Fibroblast of skin of right quadriceps (primary cell): ENCODE data around the gene C19orf67.
A peak's percentile ranks its signal among the peaks of the same experiment; 100 is the strongest.
"Not testable (repeated sequence)": the region's sequence is repeated elsewhere in the genome, so short reads cannot be mapped to it uniquely, and the experiment has no call there.

Source experiments
- DNase-seq: peaks from one replicate; pipeline ENCODE4 v3.0.0-alpha.2; 2013

Gene C19orf67

GRCh38 chr19:14055396-14055795 lies 30.2 kb downstream of the C19orf67 start:
- no peak for DNase-seq

- no peak for DNase-seq
These were observed 30.9 kb downstream of the C19orf67 start for GRCh38 chr19:14054721-14055120.

GRCh38 chr19:14054099-14054498 lies 31.5 kb downstream of the C19orf67 start:
- no peak for DNase-seq

- DNase-seq: no peak
These were observed 32.1 kb downstream of the C19orf67 start for GRCh38 chr19:14053500-14053899.

DNA sequence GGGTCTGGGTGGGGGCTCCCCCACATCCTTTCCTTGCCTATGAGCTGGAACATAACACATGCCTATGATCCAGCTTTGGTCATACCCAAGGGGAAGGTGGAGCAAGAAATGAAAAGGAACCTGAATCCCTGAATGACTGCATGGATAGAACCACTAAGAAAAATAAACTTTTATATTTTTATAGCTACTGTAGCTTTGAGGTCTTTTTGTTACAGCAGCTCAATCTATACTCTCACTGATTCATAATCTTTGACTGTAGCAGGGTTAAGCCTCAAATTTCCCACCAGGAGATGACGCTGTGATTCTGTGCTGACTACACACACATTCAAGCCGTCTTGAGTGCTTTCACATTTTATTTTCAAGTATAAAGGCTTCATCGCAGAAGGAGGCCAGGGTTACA lies 32.6 kb downstream of the C19orf67 start:
- DNase-seq: no peak

DNA sequence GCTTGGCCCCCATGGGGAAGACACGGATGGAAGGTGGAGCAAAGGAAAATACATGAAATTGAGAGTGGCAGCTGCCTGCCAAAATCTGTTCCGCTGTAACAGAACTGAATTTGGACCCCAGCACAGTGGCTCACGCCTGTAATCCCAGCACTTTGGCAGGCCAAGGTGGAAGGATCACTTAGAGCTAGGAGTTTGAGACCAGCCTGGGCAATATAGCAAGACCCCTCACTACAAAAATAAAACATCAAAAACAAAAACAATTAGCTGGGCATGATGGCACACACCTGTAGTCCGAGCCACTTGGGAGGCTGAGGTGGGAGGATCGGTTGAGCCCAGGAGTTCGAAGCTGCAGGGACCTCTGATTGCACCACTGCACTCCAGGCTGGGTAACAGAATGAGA lies 33.1 kb downstream of the C19orf67 start:
- no peak for DNase-seq

DNA sequence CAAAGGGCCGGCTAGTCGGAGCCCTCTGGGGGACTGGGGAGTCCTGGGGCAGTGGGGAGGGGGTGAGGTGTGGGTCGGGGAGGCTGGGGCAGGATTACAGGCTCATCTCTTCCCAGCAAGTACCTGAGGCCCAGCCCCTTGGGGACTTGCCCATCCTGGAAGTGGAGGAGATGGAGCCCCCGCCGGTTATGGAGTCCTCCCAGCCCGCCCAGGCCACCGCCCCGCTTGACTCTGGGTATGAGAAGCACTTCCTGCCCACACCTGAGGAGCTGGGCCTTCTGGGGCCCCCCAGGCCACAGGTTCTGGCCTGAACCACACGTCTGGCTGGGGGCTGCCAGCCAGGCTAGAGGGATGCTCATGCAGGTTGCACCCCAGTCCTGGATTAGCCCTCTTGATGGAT lies 33.6 kb downstream of the C19orf67 start:
- no peak for DNase-seq

DNA sequence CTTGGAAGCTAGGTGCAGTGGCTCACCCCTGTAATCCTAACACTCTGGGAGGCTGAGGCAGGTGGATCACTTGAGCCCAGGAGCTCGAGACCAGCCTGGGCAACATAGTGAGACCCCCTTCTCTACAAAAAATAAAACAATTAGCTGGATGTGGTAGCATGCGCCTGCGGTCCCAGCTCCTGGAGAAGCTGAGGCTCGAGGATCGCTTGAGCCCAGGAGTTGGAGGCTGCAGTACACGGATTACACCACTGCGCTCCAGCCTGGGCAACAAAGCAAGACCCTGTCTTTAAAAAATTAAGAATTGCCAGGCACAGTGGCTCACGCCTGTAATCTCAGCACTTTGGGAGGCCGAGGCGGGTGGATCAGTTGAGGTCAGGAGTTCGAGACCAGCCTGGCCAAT lies 34.6 kb downstream of the C19orf67 start:
- DNase-seq: not testable (repeated sequence)

GRCh38 chr19:14050512-14050911 lies 35.1 kb downstream of the C19orf67 start:
- no peak for DNase-seq

- no peak for DNase-seq
These were observed 37.0 kb downstream of the C19orf67 start for GRCh38 chr19:14048443-14049153.

- DNase-seq: not testable (repeated sequence)
These were observed 37.7 kb downstream of the C19orf67 start for GRCh38 chr19:14047866-14048265.

GRCh38 chr19:14042659-14043608 lies 42.6 kb downstream of the C19orf67 start:
- peak; percentile 51 for DNase-seq

DNA sequence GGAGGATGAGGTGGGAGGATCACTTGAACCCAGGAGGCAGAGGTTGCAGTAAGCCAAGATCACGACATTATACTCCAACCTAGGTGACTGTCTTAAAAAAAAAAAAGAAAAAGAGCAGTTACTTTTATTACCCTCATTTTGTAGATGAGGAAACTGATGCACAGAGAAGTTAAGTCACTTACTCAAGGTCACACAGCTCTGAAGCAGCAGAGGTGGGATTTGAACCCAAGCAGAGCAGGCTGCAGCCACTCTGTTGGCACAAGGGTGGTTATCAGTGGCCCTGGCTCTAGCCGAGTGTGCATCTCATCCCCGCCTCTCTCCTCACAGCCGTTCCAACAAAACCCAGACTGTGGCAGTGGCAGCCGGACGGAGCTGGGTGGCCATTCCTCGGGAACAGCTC lies 46.4 kb downstream of the C19orf67 start:
- no peak for DNase-seq

DNA sequence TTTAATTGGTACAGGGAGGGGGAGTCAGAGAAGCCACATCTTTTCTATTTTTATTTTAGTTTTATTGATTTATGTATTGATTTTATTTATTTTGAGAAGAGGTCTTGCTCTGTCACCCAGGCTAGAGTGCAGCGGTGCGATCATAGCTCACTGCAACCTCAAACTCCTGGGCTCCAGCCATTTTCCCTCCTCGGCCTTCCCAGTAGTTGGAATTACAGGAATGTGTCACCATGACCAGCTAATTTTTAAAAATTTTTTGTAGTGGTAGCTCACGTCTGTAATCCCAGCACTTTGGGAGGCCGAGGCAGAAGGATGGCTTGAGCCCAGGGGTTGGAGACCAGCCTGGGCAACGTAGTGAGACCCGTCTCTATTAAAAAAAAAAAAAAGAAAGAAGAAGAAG lies 49.9 kb downstream of the C19orf67 start:
- peak; percentile 26 for DNase-seq

DNA sequence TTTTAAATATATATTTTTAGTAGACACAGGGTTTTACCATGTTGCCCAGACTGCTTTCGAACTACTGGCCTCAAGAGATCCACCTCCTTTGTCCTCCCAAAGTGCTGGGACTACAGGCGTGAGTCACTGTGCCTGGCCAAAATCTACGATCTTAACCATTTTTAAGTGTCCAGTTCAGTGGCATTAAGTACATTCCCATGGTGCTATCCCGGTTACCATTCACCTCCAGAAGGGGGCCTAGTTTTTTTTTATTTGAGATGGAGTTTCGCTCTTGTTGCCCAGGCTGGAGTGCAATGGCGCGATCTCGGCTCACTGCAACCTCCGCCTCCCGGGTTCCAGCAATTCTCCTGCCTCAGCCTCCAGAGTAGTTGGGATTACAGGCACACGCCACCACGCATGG lies 50.4 kb downstream of the C19orf67 start:
- not testable (repeated sequence) for DNase-seq

- no peak for DNase-seq
These were observed 51.6 kb downstream of the C19orf67 start for GRCh38 chr19:14033946-14034345.

DNA sequence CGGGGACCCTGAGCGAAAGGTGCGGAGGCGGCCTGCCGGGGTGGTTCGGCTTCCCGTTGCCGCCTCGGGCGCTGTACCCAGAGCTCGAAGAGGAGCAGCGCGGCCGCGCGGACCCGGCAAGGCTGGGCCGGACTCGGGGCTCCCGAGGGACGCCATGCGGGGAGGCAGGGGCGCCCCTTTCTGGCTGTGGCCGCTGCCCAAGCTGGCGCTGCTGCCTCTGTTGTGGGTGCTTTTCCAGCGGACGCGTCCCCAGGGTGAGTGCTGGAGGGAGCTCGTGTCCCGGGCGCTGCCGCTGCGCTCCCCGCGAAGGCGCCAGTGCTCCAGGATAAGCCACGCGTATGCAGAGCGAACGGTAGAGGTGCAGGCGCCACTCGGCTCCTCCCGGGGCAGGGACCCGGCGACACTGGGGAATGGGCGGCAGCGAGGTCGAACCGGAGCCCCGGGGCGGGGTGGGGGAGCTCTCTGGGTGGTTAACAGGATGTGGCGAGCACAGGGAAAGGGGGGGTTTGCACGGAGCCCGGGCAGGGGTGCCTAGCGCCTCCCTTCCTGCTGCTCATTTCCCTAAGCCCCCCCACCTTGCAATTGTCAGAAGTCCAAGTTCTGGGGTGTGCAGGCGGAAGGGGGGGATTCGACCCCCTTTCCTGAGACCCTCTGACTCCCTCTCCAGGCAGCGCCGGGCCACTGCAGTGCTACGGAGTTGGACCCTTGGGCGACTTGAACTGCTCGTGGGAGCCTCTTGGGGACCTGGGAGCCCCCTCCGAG lies 53.7 kb downstream of the C19orf67 start, which contains the start of gene IL27RA:
Gene IL27RA, plus strand, starts transcription at position 44 of the 762 bp plus-strand sequence. Its CDS starts 111 bp downstream, at position 155.
- DNase-seq: peak; percentile 61
